HEK293 (cell line): Measurements from ENCODE around the gene ADORA3.

ENCODE experiments used
- HOXA7 ChIP-seq: sonication (generic); formaldehyde crosslinking; IDR thresholded peaks from 2 replicates; pipeline ENCODE4 v1.8.1; 2022; ENCODE audit warnings: missing genetic modification reagents, borderline replicate concordance
- ZBTB21 ChIP-seq: fragments of 450-650 bp; formaldehyde crosslinking; IDR thresholded peaks from 2 replicates; pipeline ENCODE4 v1.5.1; 2017; ENCODE audit warnings: missing biosample characterization, missing genetic modification characterization
- ZBTB26 ChIP-seq: fragments of 450-650 bp; formaldehyde crosslinking; optimal IDR thresholded peaks from 2 replicates; pipeline ENCODE3; 2016; ENCODE audit warnings: missing biosample characterization, mild to moderate bottlenecking, missing genetic modification characterization
- ZBTB8A ChIP-seq: fragments of 450-650 bp; formaldehyde crosslinking; IDR thresholded peaks from 2 replicates; pipeline ENCODE4 v1.5.1; 2016; ENCODE audit warnings: missing biosample characterization, missing genetic modification characterization
- ZNF121 ChIP-seq: fragments of 450-650 bp; formaldehyde crosslinking; IDR thresholded peaks from 2 replicates; pipeline ENCODE4 v1.5.1; 2016; ENCODE audit warnings: missing biosample characterization, missing genetic modification characterization
- ZNF423 ChIP-seq: fragments of 450-650 bp; formaldehyde crosslinking; IDR thresholded peaks from 2 replicates; pipeline ENCODE4 v1.5.1; 2016; ENCODE audit warnings: missing biosample characterization, missing genetic modification characterization
- ZNF449 ChIP-seq: fragments of 450-650 bp; formaldehyde crosslinking; IDR thresholded peaks from 2 replicates; pipeline ENCODE4 v1.5.1; 2017; ENCODE audit warnings: missing biosample characterization, mild to moderate bottlenecking, missing genetic modification characterization, moderate library complexity
- TF ChIP-seq, protein P1 (sequence below): fragments of 450-650 bp; formaldehyde crosslinking; IDR thresholded peaks from 2 replicates; pipeline ENCODE4 v1.5.1; 2016; ENCODE audit warnings: missing biosample characterization, missing genetic modification characterization
- TF ChIP-seq, protein P2 (sequence below): fragments of 450-650 bp; formaldehyde crosslinking; IDR thresholded peaks from 2 replicates; pipeline ENCODE4 v1.5.1; 2016; ENCODE audit warnings: missing biosample characterization, missing genetic modification characterization
- TF ChIP-seq, protein P3 (sequence below): fragments of 450-650 bp; formaldehyde crosslinking; IDR thresholded peaks from 2 replicates; pipeline ENCODE4 v1.5.1; 2016; ENCODE audit warnings: missing biosample characterization, missing genetic modification characterization, low read depth
- TF ChIP-seq, protein P4 (sequence below): fragments of 450-650 bp; formaldehyde crosslinking; IDR thresholded peaks from 2 replicates; pipeline ENCODE4; 2016; ENCODE audit warnings: missing biosample characterization, missing genetic modification characterization
- TF ChIP-seq, protein P5 (sequence below): fragments of 450-650 bp; formaldehyde crosslinking; IDR thresholded peaks from 2 replicates; pipeline ENCODE4 v1.5.1; 2016; ENCODE audit warnings: missing biosample characterization, missing genetic modification characterization

DNA sequence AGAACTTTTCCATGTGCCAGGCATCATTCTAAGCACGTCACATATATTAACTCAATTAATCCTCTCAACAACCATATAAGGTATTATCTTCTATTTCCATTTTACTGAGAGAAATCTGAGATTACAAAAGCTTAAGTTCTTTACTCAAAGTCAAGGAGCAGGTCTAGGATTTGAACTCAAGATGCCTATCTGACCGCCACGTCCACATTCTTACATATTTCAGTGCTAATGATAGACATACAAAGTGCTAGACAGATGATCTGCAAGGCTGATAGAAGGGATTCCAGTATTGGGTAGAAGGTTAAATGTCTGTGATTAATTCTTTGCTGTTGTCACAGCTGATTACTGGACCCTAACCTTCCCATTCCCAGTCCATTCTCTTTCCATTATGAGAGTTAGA lies 49.7 kb downstream of the ADORA3 start:
- no peak for TF ChIP-seq ZNF449 (tag by site-specific recombination)
- no peak for TF ChIP-seq ZNF423
- TF ChIP-seq, protein P1, sequence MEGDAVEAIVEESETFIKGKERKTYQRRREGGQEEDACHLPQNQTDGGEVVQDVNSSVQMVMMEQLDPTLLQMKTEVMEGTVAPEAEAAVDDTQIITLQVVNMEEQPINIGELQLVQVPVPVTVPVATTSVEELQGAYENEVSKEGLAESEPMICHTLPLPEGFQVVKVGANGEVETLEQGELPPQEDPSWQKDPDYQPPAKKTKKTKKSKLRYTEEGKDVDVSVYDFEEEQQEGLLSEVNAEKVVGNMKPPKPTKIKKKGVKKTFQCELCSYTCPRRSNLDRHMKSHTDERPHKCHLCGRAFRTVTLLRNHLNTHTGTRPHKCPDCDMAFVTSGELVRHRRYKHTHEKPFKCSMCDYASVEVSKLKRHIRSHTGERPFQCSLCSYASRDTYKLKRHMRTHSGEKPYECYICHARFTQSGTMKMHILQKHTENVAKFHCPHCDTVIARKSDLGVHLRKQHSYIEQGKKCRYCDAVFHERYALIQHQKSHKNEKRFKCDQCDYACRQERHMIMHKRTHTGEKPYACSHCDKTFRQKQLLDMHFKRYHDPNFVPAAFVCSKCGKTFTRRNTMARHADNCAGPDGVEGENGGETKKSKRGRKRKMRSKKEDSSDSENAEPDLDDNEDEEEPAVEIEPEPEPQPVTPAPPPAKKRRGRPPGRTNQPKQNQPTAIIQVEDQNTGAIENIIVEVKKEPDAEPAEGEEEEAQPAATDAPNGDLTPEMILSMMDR (tag by site-specific recombination): no peak
- TF ChIP-seq, protein P2, sequence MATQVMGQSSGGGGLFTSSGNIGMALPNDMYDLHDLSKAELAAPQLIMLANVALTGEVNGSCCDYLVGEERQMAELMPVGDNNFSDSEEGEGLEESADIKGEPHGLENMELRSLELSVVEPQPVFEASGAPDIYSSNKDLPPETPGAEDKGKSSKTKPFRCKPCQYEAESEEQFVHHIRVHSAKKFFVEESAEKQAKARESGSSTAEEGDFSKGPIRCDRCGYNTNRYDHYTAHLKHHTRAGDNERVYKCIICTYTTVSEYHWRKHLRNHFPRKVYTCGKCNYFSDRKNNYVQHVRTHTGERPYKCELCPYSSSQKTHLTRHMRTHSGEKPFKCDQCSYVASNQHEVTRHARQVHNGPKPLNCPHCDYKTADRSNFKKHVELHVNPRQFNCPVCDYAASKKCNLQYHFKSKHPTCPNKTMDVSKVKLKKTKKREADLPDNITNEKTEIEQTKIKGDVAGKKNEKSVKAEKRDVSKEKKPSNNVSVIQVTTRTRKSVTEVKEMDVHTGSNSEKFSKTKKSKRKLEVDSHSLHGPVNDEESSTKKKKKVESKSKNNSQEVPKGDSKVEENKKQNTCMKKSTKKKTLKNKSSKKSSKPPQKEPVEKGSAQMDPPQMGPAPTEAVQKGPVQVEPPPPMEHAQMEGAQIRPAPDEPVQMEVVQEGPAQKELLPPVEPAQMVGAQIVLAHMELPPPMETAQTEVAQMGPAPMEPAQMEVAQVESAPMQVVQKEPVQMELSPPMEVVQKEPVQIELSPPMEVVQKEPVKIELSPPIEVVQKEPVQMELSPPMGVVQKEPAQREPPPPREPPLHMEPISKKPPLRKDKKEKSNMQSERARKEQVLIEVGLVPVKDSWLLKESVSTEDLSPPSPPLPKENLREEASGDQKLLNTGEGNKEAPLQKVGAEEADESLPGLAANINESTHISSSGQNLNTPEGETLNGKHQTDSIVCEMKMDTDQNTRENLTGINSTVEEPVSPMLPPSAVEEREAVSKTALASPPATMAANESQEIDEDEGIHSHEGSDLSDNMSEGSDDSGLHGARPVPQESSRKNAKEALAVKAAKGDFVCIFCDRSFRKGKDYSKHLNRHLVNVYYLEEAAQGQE (tag by site-specific recombination): no peak
- TF ChIP-seq ZBTB8A (tag by site-specific recombination): no peak
- no peak for TF ChIP-seq ZBTB26 (tag by site-specific recombination)
- TF ChIP-seq, protein P3, sequence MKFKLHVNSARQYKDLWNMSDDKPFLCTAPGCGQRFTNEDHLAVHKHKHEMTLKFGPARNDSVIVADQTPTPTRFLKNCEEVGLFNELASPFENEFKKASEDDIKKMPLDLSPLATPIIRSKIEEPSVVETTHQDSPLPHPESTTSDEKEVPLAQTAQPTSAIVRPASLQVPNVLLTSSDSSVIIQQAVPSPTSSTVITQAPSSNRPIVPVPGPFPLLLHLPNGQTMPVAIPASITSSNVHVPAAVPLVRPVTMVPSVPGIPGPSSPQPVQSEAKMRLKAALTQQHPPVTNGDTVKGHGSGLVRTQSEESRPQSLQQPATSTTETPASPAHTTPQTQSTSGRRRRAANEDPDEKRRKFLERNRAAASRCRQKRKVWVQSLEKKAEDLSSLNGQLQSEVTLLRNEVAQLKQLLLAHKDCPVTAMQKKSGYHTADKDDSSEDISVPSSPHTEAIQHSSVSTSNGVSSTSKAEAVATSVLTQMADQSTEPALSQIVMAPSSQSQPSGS (tag by site-specific recombination): no peak
- TF ChIP-seq, protein P4, sequence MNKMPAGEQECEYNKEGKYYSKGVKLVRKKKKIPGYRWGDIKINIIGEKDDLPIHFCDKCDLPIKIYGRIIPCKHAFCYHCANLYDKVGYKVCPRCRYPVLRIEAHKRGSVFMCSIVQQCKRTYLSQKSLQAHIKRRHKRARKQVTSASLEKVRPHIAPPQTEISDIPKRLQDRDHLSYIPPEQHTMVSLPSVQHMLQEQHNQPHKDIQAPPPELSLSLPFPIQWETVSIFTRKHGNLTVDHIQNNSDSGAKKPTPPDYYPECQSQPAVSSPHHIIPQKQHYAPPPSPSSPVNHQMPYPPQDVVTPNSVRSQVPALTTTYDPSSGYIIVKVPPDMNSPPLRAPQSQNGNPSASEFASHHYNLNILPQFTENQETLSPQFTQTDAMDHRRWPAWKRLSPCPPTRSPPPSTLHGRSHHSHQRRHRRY (tag by site-specific recombination): no peak
- TF ChIP-seq, protein P5, sequence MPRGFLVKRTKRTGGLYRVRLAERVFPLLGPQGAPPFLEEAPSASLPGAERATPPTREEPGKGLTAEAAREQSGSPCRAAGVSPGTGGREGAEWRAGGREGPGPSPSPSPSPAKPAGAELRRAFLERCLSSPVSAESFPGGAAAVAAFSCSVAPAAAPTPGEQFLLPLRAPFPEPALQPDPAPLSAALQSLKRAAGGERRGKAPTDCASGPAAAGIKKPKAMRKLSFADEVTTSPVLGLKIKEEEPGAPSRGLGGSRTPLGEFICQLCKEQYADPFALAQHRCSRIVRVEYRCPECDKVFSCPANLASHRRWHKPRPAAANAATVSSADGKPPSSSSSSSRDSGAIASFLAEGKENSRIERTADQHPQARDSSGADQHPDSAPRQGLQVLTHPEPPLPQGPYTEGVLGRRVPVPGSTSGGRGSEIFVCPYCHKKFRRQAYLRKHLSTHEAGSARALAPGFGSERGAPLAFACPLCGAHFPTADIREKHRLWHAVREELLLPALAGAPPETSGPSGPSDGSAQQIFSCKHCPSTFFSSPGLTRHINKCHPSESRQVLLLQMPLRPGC: no peak
- no peak for TF ChIP-seq ZNF121
- TF ChIP-seq ZBTB21 (tag by site-specific recombination): no peak
- no peak for TF ChIP-seq HOXA7
